Endothelial cell (in vitro differentiated cells): ENCODE data around the gene OXLD1. TPM values are rescaled to one million over a fixed set of nuclear protein-coding genes. Genes with fewer than 3 reads are reported as not detected.

Experiments
- DNase-seq: peaks from one replicate; pipeline ENCODE4 v3.0.0; 2021; ENCODE audit warnings: low spot score
- H3K27ac Mint-ChIP-seq: one replicate; pipeline ENCODE4 v1.8.0; 2021; ENCODE audit warnings: mixed read lengths, inconsistent platforms; ENCODE audit not compliant: unreplicated experiment
- H3K27me3 Mint-ChIP-seq: one replicate; pipeline ENCODE4 v1.8.0; 2021; ENCODE audit warnings: mild to moderate bottlenecking, moderate library complexity, mixed read lengths, inconsistent platforms; ENCODE audit not compliant: unreplicated experiment
- H3K36me3 Mint-ChIP-seq: one replicate; pipeline ENCODE4 v1.8.0; 2021; ENCODE audit warnings: mild to moderate bottlenecking, low read depth, mixed read lengths, inconsistent platforms; ENCODE audit not compliant: unreplicated experiment
- H3K4me1 Mint-ChIP-seq: one replicate; pipeline ENCODE4 v1.8.0; 2021; ENCODE audit warnings: mild to moderate bottlenecking, mixed read lengths, inconsistent platforms; ENCODE audit not compliant: unreplicated experiment
- H3K4me3 Mint-ChIP-seq: one replicate; pipeline ENCODE4 v1.8.0; 2021; ENCODE audit warnings: mild to moderate bottlenecking, mixed read lengths, inconsistent platforms; ENCODE audit not compliant: unreplicated experiment
- H3K9me3 Mint-ChIP-seq: one replicate; pipeline ENCODE4 v1.8.0; 2021; ENCODE audit warnings: mixed read lengths, inconsistent platforms; ENCODE audit not compliant: unreplicated experiment
- total RNA-seq: library from RNA; stranded (reverse); fragmentation: NEBNext Ultra II Directional; extraction: Animal tissue kit (Norgen Biotek cat#: 25700); gene quantifications from one replicate; pipeline ENCODE4 v1.2.1, GENCODE V29; 2021; ENCODE audit not compliant: unreplicated experiment
- TF ChIP-seq, protein P1 (sequence below): fragments of 200-600 bp; sonication (generic); IDR thresholded peaks from one replicate; pipeline ENCODE4 v1.5.0; 2021; ENCODE audit warnings: antibody characterized with exemption; ENCODE audit not compliant: unreplicated experiment

OXLD1 gene
- total RNA-seq, 1 donor from 2014 or later = 22.4 TPM

GRCh38 chr17:81713004-81713555, 46.7 kb upstream of the OXLD1 start:
- peaks cover 17% of the 10 kb centered on the region for H3K4me1 Mint-ChIP-seq
- peak overlapping the region; percentile 37 for H3K27ac Mint-ChIP-seq
- H3K27me3 Mint-ChIP-seq = peaks cover 8% of the 10 kb centered on the region
- no peak for DNase-seq
- H3K9me3 Mint-ChIP-seq = no peaks in the 10 kb centered on the region
- peak overlapping the region; percentile 89 for H3K4me3 Mint-ChIP-seq
- H3K36me3 Mint-ChIP-seq = peaks cover 3% of the 10 kb centered on the region
- TF ChIP-seq, protein P1, sequence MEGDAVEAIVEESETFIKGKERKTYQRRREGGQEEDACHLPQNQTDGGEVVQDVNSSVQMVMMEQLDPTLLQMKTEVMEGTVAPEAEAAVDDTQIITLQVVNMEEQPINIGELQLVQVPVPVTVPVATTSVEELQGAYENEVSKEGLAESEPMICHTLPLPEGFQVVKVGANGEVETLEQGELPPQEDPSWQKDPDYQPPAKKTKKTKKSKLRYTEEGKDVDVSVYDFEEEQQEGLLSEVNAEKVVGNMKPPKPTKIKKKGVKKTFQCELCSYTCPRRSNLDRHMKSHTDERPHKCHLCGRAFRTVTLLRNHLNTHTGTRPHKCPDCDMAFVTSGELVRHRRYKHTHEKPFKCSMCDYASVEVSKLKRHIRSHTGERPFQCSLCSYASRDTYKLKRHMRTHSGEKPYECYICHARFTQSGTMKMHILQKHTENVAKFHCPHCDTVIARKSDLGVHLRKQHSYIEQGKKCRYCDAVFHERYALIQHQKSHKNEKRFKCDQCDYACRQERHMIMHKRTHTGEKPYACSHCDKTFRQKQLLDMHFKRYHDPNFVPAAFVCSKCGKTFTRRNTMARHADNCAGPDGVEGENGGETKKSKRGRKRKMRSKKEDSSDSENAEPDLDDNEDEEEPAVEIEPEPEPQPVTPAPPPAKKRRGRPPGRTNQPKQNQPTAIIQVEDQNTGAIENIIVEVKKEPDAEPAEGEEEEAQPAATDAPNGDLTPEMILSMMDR = no peak

GRCh38 chr17:81712468-81713003, 46.1 kb upstream of the OXLD1 start:
- H3K9me3 Mint-ChIP-seq = no peaks in the 10 kb centered on the region
- TF ChIP-seq, protein P1 = no peak
- H3K27ac Mint-ChIP-seq = peak overlapping the region; percentile 37
- peak overlapping the region; percentile 89 for H3K4me3 Mint-ChIP-seq
- DNase-seq = peak; percentile 43
- H3K27me3 Mint-ChIP-seq = peaks cover 6% of the 10 kb centered on the region
- peaks cover 17% of the 10 kb centered on the region for H3K4me1 Mint-ChIP-seq
- H3K36me3 Mint-ChIP-seq = peaks cover 3% of the 10 kb centered on the region

GRCh38 chr17:81711814-81712467, 45.5 kb upstream of the OXLD1 start, which contains the start of gene SLC25A10:
Gene SLC25A10 (plus strand): TSS chr17:81712284. CDS start chr17:81712427, 143 bp downstream.
- H3K36me3 Mint-ChIP-seq = peaks cover 4% of the 10 kb centered on the region
- TF ChIP-seq, protein P1 = no peak
- peak; percentile 75 for DNase-seq
- peak within 1 kb of the TSS; percentile 37 for H3K27ac Mint-ChIP-seq
- peak within 1 kb of the TSS; percentile 89 for H3K4me3 Mint-ChIP-seq
- H3K4me1 Mint-ChIP-seq = peaks cover 17% of the 10 kb centered on the region
- H3K9me3 Mint-ChIP-seq = no peaks in the 10 kb centered on the region
- H3K27me3 Mint-ChIP-seq = peaks cover 6% of the 10 kb centered on the region

DNA sequence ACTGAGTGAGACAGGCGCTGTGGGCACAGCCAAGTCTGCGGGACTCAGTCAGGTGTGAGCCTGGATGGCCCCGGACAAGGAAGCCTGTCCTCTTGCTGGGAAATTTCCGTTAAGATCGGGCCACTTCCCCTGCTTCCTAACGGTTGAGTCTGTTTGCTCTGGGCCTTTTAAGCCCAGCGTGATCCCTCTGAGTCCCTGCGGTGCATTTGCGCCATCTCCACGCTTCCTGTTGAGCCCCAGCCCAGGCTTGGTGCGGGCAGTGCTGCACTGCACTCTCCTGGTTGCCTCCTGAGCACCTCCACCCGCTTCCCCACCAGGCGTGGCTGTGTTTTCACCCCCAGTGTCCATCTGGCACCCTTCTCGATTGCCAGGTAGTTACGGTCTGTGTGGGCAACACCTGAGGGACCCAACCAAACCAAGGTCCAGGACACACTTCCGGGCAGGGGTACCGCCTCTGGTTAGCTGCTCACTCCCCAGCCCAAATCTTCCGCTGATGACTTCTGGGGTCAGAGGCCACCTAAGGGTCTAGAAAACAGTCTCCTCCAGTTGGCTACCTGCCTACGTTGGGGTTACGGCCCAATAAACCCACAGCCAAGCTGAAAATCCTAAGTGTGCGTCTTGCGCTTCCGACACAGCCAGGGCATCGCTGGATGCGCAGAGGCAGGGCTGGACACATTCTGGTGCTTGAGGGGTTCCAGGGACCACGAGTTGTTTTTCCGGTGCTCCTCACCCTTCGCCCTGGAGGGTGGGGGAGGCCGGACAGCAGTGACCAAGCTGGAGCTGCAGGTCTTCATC, 44.3 kb upstream of the OXLD1 start:
- Mint-ChIP-seq H3K27ac (peak overlapping the region; percentile 24), H3K36me3 (peaks cover 16% of the 10 kb centered on the region), H3K9me3 (no peaks in the 10 kb centered on the region), H3K4me3 (peak overlapping the region; percentile 81), H3K4me1 (peaks cover 17% of the 10 kb centered on the region), H3K27me3 (peaks cover 11% of the 10 kb centered on the region)
- DNase-seq = no peak
- TF ChIP-seq, protein P1 = no peak
